Inflammatory macrophage (primary cell): Measurements from ENCODE around the gene OSBPL3.

Source experiments
- DNase-seq, 2 donors: peaks; one replicate each; pipeline ENCODE4 v3.0.0-alpha.2; 2020 to 2022

OSBPL3 gene

DNA sequence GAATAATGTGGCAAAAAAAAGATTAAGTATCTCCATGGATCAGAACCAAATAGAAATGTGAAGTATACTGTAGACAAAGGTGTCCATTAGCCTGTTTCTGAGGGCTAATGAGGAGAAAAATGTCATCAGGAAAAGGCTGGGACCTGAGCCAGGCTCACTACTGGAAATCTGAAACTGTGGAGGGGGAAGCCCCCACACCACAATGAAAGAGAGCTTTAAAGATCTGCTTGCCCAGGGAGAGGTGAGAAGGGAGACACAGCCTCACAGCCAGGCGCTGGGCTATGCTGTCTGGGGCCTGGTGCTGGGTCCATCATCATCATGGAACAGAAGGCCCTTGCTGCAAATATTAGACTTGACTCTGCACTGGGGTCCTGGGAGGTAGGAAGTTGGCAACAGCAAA, 90.4 kb downstream of the OSBPL3 start:
- no peak for DNase-seq

DNA sequence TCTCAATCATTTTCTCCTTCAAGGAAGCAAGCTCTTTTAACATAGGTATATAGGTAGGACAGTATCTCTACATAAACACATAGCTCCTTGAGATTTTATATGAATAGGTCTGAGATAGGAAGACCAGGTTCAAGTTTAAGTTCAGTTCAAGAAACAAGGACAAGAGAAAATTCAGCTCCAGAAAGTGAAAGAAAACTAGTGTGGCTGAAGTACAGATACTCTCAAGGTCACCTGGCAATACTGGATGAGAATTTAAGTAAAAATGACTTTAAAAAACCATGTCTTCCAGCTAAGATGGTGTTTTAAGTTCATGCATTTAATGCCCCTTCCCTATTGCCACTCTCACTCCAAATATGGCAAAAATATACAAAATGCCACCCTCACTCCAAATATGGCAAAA, 91.3 kb downstream of the OSBPL3 start:
- DNase-seq: no peak

DNA sequence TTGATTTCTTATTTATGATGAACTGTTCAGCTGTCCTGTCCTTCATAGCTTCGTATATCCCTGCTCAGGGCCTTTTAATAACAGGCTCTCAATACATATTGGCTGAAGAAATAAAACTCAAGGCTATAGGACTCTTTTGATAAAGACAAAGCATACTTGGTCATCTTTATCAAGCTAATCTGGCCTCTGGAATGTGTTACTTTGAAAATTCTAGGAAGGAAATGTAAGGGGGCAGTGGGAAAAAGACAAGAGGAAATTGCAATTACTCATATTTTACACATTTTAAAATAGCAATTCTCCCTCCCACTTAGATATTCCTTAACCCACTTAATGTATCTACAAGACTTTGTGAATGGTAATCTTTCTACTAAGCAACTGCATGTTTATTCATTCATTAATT, 94.3 kb downstream of the OSBPL3 start:
- DNase-seq: no peak

GRCh38 chr7:24885305-24885704, 94.7 kb downstream of the OSBPL3 start:
- DNase-seq: no peak

GRCh38 chr7:24884401-24884800, 95.6 kb downstream of the OSBPL3 start:
- peak in 1 of 2 donors; percentile 66 for DNase-seq

GRCh38 chr7:24883622-24884013, 96.4 kb downstream of the OSBPL3 start:
- no peak for DNase-seq

DNA sequence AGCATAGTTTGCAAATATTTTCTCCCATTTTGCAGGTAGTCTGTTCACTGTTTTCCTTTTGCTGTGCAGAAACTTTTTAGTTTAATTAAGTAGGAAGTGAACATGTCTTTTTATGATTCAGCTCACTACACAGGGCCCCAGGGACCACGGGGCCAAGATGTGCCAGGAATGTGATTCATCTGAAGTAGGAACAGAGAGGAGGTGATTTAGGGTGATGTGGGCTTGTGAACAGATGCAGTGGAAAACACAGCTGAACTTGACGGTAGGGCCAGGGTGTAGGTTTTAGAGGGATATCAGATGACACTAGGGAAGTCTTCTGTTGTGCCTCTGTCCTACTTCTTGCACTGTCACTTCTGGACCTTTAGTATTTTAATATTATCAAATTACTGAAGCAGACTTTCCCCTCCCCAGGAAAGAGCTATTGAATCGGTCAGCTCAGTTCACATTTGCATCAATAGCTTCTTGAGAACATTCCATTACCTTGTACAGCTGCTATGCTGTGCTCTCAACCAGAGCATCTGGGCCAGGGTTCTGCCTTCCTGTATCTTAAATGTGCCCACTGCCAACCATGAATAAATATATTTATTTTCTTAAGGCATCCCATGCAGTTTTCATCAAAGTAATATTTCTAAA, 96.9 kb downstream of the OSBPL3 start:
- peak in 1 of 2 donors; percentile 54 for DNase-seq

DNA sequence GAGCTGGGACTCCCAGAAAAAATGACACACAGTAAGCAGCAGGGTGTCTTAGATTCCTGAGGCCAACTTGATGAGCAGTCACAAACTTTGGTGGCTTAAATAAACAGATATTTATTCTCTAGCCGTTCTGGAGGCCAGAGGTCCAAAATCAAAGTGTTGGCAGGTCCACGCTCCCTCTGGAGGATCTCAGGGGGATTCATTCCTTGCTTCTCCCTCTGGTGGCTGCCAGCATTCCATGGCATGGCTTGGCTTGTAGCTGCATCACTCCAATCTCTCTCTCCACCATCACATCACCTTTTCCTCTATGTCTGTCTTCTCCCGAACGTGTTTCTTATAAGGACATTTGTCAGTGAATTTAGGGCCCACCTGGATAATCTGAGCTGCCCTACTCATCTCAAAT, 98.4 kb downstream of the OSBPL3 start:
- DNase-seq: no peak

DNA sequence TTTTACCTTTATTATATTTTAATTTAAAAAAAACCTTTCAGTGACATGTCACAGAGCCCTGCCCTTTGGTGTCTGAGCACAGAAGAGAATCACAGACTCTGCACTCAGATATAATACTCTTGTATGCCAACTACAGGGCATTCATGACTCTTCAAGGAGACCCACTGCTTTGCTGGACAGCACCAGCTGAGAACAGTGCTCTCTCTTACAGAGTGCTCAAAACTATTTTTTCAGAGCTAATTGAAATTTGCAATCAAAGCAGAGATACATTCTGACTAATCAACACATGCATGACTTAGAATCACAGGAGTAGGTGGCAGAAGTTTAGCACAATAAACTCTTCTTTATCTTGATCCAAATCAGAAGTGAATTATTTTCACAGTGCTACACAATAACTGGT, 99.1 kb downstream of the OSBPL3 start:
- no peak for DNase-seq

DNA sequence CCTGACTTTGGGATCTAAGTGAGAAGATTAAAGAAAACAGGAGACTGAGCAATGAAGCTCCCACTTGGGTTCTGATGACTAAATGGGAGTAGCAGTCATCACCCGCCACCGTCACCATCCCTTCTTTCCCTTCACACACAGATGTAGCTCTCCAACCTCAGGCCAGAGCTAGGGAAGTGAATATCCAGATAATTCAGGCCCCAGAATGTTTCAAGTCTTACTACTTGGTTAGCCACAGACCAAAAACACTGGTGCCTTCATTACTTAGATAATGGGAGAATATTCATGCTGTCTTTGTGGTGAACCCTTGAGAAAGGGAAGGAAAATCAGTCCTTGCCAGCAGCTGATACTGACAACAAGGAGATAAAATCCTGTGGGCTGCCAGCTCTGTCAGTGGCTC, 100.7 kb downstream of the OSBPL3 start:
- DNase-seq: no peak

DNA sequence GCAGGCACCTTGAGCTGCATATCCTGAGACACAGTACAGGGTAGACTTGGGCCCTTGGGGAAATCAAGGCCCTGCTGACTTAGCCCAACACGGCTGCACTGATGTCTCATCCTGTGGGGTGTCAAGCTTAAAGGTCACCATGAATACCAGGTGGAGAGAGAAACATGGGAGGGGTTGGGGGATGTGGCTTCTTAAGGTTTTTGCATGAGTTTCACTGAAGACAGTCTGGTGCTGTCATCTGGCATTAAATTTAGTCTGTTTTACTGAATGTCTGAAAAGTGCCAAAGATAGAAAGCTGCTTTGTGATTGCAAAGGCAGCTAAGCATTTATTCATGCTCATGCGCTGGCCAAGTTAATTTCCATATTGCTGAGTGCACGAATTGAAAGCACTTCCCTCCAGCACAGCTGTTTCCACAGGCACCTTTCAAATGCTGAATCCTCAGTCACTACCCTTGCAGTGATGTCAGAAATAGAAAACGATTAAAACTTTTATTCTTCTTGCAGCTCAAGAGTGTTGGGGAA, 102.1 kb downstream of the OSBPL3 start:
- peak; percentile 54 to 75 for DNase-seq

DNA sequence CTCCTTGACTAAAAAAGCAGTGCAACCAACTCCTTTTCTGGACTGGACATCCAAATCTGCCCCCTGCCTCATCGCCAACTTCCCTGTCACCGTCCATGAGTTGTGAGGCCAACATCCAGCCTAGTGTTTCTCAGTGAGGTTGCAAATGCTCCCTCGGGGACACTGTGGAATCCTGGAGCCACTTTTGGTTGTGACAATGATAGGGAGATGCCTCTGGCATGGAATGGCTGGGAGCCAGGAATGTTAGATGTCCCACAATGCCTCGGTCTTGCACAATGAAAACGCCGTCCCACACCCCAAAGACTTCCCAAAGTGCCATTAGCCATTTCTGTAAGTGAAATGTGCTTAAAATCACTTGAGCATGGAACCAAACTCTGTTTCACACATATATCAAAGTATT, 105.2 kb downstream of the OSBPL3 start:
- no peak for DNase-seq

DNA sequence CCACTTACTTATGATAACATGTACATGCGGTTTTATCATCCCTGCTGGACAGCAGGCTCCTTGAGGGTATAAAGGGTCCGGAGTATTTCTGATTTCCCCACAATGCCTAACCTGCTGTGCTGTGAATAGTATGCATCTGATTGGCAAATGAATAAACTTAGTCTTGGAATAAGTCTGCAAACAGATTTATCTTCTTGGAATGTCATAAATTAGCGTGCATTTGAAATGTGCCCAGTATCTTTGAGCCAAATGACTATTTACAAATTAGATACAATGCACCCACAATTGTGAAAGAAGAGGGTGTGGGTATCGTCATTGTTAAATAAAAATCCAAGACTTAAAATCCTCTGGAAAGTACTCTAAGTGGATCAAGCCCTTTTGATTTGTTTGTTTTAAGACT, 106.0 kb downstream of the OSBPL3 start:
- DNase-seq: no peak

DNA sequence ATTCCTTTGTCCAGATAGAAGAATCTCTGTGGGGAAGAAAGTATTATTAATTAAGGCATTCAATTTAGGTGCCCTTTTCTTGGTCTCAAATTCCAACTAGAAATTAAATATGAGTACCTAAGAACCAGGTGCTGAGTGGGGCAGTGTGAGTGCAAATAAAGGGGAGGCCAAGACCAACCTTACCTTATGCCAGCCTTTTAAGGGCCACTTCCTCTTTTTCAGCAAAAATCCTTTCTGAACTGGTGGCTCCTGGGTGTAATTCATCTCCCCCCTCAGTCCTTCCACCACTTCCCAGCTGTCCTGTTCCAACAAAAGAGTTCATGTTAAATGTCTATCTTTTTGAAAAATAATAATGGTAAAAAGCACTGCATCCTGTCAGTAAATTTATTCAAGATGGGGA, 108.2 kb downstream of the OSBPL3 start:
- no peak for DNase-seq

DNA sequence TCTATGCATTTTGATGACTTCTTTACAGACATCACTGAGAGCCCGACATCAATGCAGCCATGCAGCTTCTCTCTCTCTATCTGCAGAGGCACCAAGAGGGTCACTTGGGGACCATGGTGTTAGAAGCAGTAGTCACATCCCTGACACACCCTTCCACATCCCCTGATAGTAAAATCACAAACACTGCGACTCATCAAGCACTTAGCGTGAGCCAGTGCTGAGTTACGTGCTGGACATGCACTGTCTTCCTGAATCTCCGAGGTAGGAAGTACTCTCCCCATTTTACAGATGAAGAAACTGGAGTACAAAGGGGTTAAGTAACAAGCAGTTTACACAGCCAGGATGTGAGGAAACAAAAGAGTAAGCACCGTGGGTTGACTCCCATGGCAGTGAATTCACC, 109.2 kb downstream of the OSBPL3 start:
- no peak for DNase-seq

DNA sequence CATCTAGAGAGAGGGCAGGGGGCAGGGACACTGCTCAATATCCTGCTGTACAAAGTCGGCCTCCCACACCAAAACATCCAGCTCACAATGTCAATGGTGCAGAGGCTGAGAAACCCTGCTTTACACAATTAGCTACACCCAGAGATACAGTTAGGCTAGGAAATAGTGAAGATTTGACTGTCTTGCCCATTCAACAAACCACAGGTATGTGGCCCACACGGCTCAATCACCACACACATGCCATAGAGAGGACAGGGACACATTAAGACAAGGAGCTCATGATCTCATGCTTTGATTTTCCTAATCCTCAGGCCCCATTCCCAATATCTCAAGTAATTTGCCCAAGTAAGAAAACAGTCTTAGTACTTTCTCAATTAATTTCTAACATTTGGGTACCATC, 110.4 kb downstream of the OSBPL3 start:
- no peak for DNase-seq

- DNase-seq: no peak
These were observed 111.2 kb downstream of the OSBPL3 start for GRCh38 chr7:24868741-24869140.

DNA sequence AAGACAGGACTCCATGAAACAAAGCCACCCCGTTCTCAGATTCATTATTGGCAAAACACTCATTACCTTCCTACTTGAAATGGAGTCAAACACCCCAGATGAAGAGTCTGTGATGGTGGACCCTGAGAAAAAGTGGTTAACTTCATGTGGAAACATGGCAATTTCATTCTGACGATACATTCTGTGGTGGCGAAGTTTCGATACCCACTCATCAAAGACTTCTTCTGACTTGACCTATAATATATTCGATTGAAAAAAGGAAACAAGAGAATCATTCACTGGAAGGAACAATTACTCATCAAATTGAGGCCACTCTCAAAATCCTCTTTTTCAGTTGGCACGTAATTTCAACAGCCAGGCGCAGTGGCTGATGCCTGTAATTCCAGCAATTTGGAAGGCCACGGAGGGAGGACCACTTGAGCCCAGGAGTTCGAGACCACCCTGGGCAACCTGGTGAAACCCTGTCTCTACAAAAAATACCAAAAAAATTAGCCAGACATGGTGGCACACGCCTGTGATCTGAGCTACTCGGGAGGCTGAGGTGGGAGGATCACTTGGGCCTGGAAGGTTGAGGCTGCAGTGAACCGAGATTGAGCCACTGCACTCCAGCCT, 113.9 kb downstream of the OSBPL3 start:
- peak in 1 of 2 donors; percentile 15 for DNase-seq

DNA sequence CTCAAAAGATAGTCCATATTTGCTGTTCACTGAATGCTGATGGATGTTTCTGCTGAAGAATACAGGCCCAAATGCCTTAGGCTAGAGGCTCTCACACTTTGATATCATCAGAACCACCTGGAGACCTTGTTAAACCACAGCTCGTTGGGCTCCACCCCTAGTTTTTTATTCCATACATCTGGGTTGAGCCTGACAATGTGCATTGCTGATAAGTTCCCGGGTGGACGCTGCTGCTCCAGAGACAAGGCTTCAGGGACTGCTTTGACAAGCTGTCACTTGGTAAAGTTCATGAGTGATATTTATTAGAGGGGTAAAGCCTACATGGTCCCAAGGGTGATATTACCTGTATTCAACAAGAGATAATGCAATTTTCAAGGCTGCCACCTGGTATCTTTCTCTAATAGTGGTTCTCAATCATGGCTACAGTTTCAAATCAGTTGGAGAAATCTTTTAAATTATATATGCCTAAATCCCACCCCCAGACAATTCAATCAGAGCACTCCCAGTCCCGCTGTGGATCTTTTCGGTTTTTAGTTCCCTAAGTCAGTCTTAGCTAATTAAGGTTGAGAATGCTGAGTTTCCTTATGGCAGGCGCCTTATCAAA, 115.7 kb downstream of the OSBPL3 start:
- DNase-seq: no peak

- DNase-seq: peak; percentile 55 to 80
These were observed 116.4 kb downstream of the OSBPL3 start for GRCh38 chr7:24863626-24864025.

DNA sequence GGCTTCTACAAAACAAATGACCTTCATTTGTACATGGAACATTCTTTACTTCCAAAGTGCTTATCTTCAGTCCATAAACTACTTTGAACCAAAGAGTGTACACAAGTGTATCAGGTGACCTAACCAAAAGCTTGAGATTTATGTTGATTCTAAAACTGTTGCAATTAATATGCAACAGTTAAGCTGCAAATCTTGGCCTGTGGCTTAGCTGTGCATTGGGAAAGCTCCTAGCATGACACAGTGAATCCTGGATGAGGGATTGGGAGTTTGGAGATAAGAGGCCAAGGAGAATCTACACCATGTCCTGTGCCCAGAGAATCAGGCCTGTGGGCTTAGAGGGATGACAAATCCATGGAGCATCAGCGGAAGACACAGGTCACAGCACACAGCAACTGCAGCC, 117.5 kb downstream of the OSBPL3 start:
- DNase-seq: no peak

- no peak for DNase-seq
These were observed 118.6 kb downstream of the OSBPL3 start for GRCh38 chr7:24861336-24861735.

DNA sequence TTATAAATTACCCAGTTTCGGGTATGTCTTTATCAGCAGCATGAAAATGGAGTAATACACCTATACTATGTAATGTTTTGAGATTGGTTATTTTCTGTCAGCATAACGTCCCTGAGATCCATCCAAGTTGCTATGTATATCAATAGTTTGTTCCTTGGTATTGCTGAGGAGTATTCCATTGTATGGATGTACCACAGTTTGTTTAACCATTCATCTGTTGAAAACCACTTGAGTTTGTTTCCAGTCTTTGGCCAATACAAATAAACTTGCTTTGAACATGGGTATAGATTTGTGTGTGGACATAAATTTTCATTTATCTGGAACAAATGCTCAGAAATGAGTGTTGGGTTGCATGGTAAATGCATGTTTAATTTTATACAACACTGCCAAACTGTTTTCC, 119.4 kb downstream of the OSBPL3 start:
- DNase-seq: no peak
